ES-I3 (cell line): Measurements from ENCODE around the gene TSPY3.
"Not testable (repeated sequence)": the region's sequence is repeated elsewhere in the genome, so short reads cannot be mapped to it uniquely, and the experiment has no call there.

Experiments used
- H3K36me3 ChIP-seq: 2 replicates; pipeline ENCODE4 v1.6.1; 2013; ENCODE audit warnings: mild to moderate bottlenecking, low read length, control low read depth, moderate library complexity; ENCODE audit not compliant: insufficient read depth
- H3K4me1 ChIP-seq: 2 replicates; pipeline ENCODE4 v1.6.1; 2013; ENCODE audit warnings: mild to moderate bottlenecking, control low read depth, low read length; ENCODE audit not compliant: insufficient read depth
- H3K9ac ChIP-seq: 2 replicates; pipeline ENCODE4 v1.6.1; 2013; ENCODE audit warnings: low read depth, mild to moderate bottlenecking, low read length, moderate library complexity
- H3K9me3 ChIP-seq: 2 replicates; pipeline ENCODE4 v1.6.1; 2013; ENCODE audit warnings: mild to moderate bottlenecking, low read length, moderate library complexity; ENCODE audit not compliant: control insufficient read depth, insufficient read depth

TSPY3 gene

GRCh38 chrY:9398121-9398520, at the start of gene TSPY3:
TSPY3 (plus strand) TSS chrY:9398421; CDS start chrY:9398467, 46 bp downstream.
- H3K4me1 ChIP-seq, H3K9me3 ChIP-seq, H3K36me3 ChIP-seq, H3K9ac ChIP-seq: not testable (repeated sequence)

- H3K4me1 ChIP-seq, H3K36me3 ChIP-seq, H3K9me3 ChIP-seq, H3K9ac ChIP-seq: not testable (repeated sequence)
Measured at GRCh38 chrY:9357497-9357896, 40.7 kb upstream of the TSPY3 start, which contains the start of gene TSPY8. TSPY8 (plus strand) TSS chrY:9357797; CDS start chrY:9357843, 46 bp downstream.

- not testable (repeated sequence) for H3K9ac ChIP-seq, H3K36me3 ChIP-seq, H3K4me1 ChIP-seq, H3K9me3 ChIP-seq
Measured at GRCh38 chrY:9396527-9396926, 1.7 kb upstream of the TSPY3 start.
